ENCODE data around the gene TFR2.

Gene TFR2

GRCh38 chr7:100641463-100641859 lies at the start of gene TFR2:
Gene TFR2, minus strand, starts transcription at chr7:100641552. Its CDS starts 43 bp downstream, at chr7:100641509.
- Histone ChIP-seq H3K4me2 (ENCODE audit: low read length) (peak within 1 kb of the TSS; percentile 25), H3K9ac (ENCODE audit: low read length) (no peak within 1 kb of the TSS), H3K9me2 (ENCODE audit: low read depth, low read length) (no peaks in the 10 kb centered on the region), H3K4me1 (ENCODE audit: insufficient read depth, low read length, severe bottlenecking) (peaks cover 10% of the 10 kb centered on the region), H3K79me2 (ENCODE audit: insufficient read depth, low read length) (no peaks in the 10 kb centered on the region), H3K9me3 (ENCODE audit: low read length) (no peaks in the 10 kb centered on the region), H4K20me1 (ENCODE audit: insufficient read depth, low read length) (no peaks in the 10 kb centered on the region), H2AFZ (ENCODE audit: low read length) (no peak within 1 kb of the TSS), H3K36me3 (ENCODE audit: insufficient read depth, low read length) (no peaks in the 10 kb centered on the region), H3F3A (ENCODE audit: insufficient read depth, low read length) (no peaks in the 10 kb centered on the region), H3K27ac (ENCODE audit: low read depth, low read length, poor library complexity, severe bottlenecking) (no peak within 1 kb of the TSS), H3K4me3 (ENCODE audit: low read depth, low read length, poor library complexity, severe bottlenecking) (no peak within 1 kb of the TSS), H3K27me3 (ENCODE audit: insufficient read depth, low read length) (0 out of 2 replicates have a peak, but pooled peaks cover 4% of the 10 kb centered on the region)
- TF ChIP-seq CTCF (IDR thresholded peaks at IDR 0.05; ENCODE audit: low read length), result no peak
- no peak for TF ChIP-seq EZH2 (IDR thresholded peaks at IDR 0.05; ENCODE audit: borderline replicate concordance, low read length)

GRCh38 chr7:100689230-100690135 lies 48.1 kb upstream of the TFR2 start:
- Histone ChIP-seq H3K9ac (ENCODE audit: low read length) (no peak overlapping the region), H3K4me3 (ENCODE audit: low read depth, low read length, poor library complexity, severe bottlenecking) (no peak overlapping the region), H3F3A (ENCODE audit: insufficient read depth, low read length) (no peaks in the 10 kb centered on the region), H3K27ac (ENCODE audit: low read depth, low read length, poor library complexity, severe bottlenecking) (no peak overlapping the region), H3K9me3 (ENCODE audit: low read length) (no peaks in the 10 kb centered on the region), H3K27me3 (ENCODE audit: insufficient read depth, low read length) (no peaks in the 10 kb centered on the region), H3K36me3 (ENCODE audit: insufficient read depth, low read length) (peaks cover 69% of the 10 kb centered on the region), H3K9me2 (ENCODE audit: low read depth, low read length) (no peaks in the 10 kb centered on the region), H4K20me1 (ENCODE audit: insufficient read depth, low read length) (no peaks in the 10 kb centered on the region), H2AFZ (ENCODE audit: low read length) (no peak overlapping the region), H3K4me2 (ENCODE audit: low read length) (no peak overlapping the region), H3K79me2 (ENCODE audit: insufficient read depth, low read length) (peaks cover 37% of the 10 kb centered on the region), H3K4me1 (ENCODE audit: insufficient read depth, low read length, severe bottlenecking) (peaks cover 28% of the 10 kb centered on the region)
- no peak for TF ChIP-seq EZH2 (IDR thresholded peaks at IDR 0.05; ENCODE audit: borderline replicate concordance, low read length)
- TF ChIP-seq CTCF (IDR thresholded peaks at IDR 0.05; ENCODE audit: low read length), result no peak

- Histone ChIP-seq H3K36me3 (ENCODE audit: insufficient read depth, low read length) (peaks cover 80% of the 10 kb centered on the region), H3K9me2 (ENCODE audit: low read depth, low read length) (no peaks in the 10 kb centered on the region), H3K79me2 (ENCODE audit: insufficient read depth, low read length) (peaks cover 37% of the 10 kb centered on the region)
Observed at GRCh38 chr7:100688326-100688860, 47.0 kb upstream of the TFR2 start.

More at GRCh38 chr7:100688326-100688860, 47.0 kb upstream of the TFR2 start:
- Histone ChIP-seq H3K4me1 (ENCODE audit: insufficient read depth, low read length, severe bottlenecking) (peaks cover 26% of the 10 kb centered on the region), H3K27me3 (ENCODE audit: insufficient read depth, low read length) (no peaks in the 10 kb centered on the region), H4K20me1 (ENCODE audit: insufficient read depth, low read length) (no peaks in the 10 kb centered on the region), H3K4me2 (ENCODE audit: low read length) (no peak overlapping the region), H3K4me3 (ENCODE audit: low read depth, low read length, poor library complexity, severe bottlenecking) (no peak overlapping the region), H2AFZ (ENCODE audit: low read length) (no peak overlapping the region), H3K27ac (ENCODE audit: low read depth, low read length, poor library complexity, severe bottlenecking) (no peak overlapping the region), H3K9ac (ENCODE audit: low read length) (no peak overlapping the region), H3K9me3 (ENCODE audit: low read length) (no peaks in the 10 kb centered on the region), H3F3A (ENCODE audit: insufficient read depth, low read length) (no peaks in the 10 kb centered on the region)
- TF ChIP-seq CTCF (IDR thresholded peaks at IDR 0.05; ENCODE audit: low read length) (no peak), EZH2 (IDR thresholded peaks at IDR 0.05; ENCODE audit: borderline replicate concordance, low read length) (no peak)

All from OCI-LY1 (cell line).